ENCODE results near the gene KRTAP5-3.

GRCh38 chr11:1618231-1618630 is 10.0 kb upstream of the KRTAP5-3 start:
- TF ChIP-seq CTCF (IDR thresholded peaks at IDR 0.05) (no peak), POLR2A (IDR thresholded peaks at IDR 0.05) (no peak)
